Activated T-helper 2 cell treated with anti-CD3 and anti-CD28 coated beads, Interferon-gamma antibody, Interleukin-2, Interleukin-4, amounts not matched to agents 10 μg/mL and 5 μg/mL and 100 μg/mL, durations not matched to agents 14 hours and 24 hours and 36 hours (primary cell): Measurements from ENCODE around the gene SNX33. TPM values are rescaled to one million over a fixed set of nuclear protein-coding genes. Genes with fewer than 3 reads are reported as not detected.

Experiments used
- DNase-seq: peaks from one replicate; pipeline ENCODE4 v3.0.0; 2021; ENCODE audit warnings: low spot score
- H3K27ac Mint-ChIP-seq: one replicate; pipeline ENCODE4 v1.8.0; 2021; ENCODE audit warnings: mixed read lengths
- H3K27me3 Mint-ChIP-seq: one replicate; pipeline ENCODE4 v1.8.0; 2021; ENCODE audit warnings: low read depth, mixed read lengths
- H3K36me3 Mint-ChIP-seq: one replicate; pipeline ENCODE4 v1.8.0; 2021; ENCODE audit warnings: low read depth, mixed read lengths
- H3K4me1 Mint-ChIP-seq: one replicate; pipeline ENCODE4 v1.8.0; 2021; ENCODE audit warnings: low read depth, mixed read lengths
- H3K4me3 Mint-ChIP-seq: one replicate; pipeline ENCODE4 v1.8.0; 2021; ENCODE audit warnings: low read depth, mild to moderate bottlenecking, moderate library complexity, mixed read lengths
- H3K9me3 Mint-ChIP-seq: one replicate; pipeline ENCODE4 v1.8.0; 2021; ENCODE audit warnings: mixed read lengths
- intact Hi-C: fragments of 100-400 bp; cut with micrococcal nuclease; formaldehyde crosslinking; loops from one replicate; pipeline ENCODE4 v1.15.1; 2023
- total RNA-seq: library from RNA; stranded (reverse); gene quantifications from 2 replicates; pipeline ENCODE4 v1.2.3, GENCODE V29; 2022

The SNX33 gene
- total RNA-seq, 1 donor from 2014 or later, result 6.8 TPM

- intact Hi-C loops, result loop anchor here (10.0 kb wide), 1 partner anchor 258 kb away; the partner anchor contains the start of gene FBXO22
- Mint-ChIP-seq H3K9me3 (no peaks in the 10 kb centered on the region), H3K4me1 (peaks cover 25% of the 10 kb centered on the region), H3K36me3 (no peaks in the 10 kb centered on the region), H3K4me3 (peak overlapping the region; percentile 87), H3K27me3 (peaks cover 4% of the 10 kb centered on the region), H3K27ac (peak overlapping the region; percentile 47)
- DNase-seq, result no peak
Measured at GRCh38 chr15:75646944-75647364, 758 bp upstream of the SNX33 start.

- Mint-ChIP-seq H3K9me3 (no peaks in the 10 kb centered on the region), H3K4me1 (peaks cover 23% of the 10 kb centered on the region), H3K4me3 (peak overlapping the region; percentile 81), H3K36me3 (no peaks in the 10 kb centered on the region), H3K27me3 (peaks cover 2% of the 10 kb centered on the region), H3K27ac (peak overlapping the region; percentile 40)
- DNase-seq, result no peak
- intact Hi-C loops, result loop anchor here (10.0 kb wide), 1 partner anchor 256 kb away; the partner anchor contains the start of gene FBXO22
Measured at GRCh38 chr15:75648156-75649000, 666 bp downstream of the SNX33 start.

GRCh38 chr15:75649045-75649761, 1.5 kb downstream of the SNX33 start:
- H3K9me3 Mint-ChIP-seq, result no peaks in the 10 kb centered on the region
- DNase-seq, result no peak
- no peak overlapping the region for H3K27ac Mint-ChIP-seq
- peaks cover 2% of the 10 kb centered on the region for H3K27me3 Mint-ChIP-seq
- intact Hi-C loops, result loop anchor here (10.0 kb wide), 1 partner anchor 256 kb away; the partner anchor contains the start of gene FBXO22
- peak overlapping the region; percentile 81 for H3K4me3 Mint-ChIP-seq
- peaks cover 23% of the 10 kb centered on the region for H3K4me1 Mint-ChIP-seq
- H3K36me3 Mint-ChIP-seq, result no peaks in the 10 kb centered on the region

GRCh38 chr15:75649848-75650247, 2.1 kb downstream of the SNX33 start:
- Mint-ChIP-seq H3K9me3 (no peaks in the 10 kb centered on the region), H3K27ac (no peak overlapping the region), H3K36me3 (no peaks in the 10 kb centered on the region), H3K4me3 (peak overlapping the region; percentile 37), H3K4me1 (peaks cover 22% of the 10 kb centered on the region), H3K27me3 (peaks cover 2% of the 10 kb centered on the region)
- DNase-seq, result no peak
- intact Hi-C loops, result loop anchor here (10.0 kb wide), 1 partner anchor 255 kb away; the partner anchor contains the start of gene FBXO22

- intact Hi-C loops, result no loop called here
- H3K4me3 Mint-ChIP-seq, result peak overlapping the region; percentile 30
- H3K36me3 Mint-ChIP-seq, result no peaks in the 10 kb centered on the region
- peaks cover 22% of the 10 kb centered on the region for H3K4me1 Mint-ChIP-seq
- H3K27me3 Mint-ChIP-seq, result peaks cover 2% of the 10 kb centered on the region
- DNase-seq, result no peak
- peak overlapping the region; percentile 30 for H3K27ac Mint-ChIP-seq
- H3K9me3 Mint-ChIP-seq, result no peaks in the 10 kb centered on the region
Measured at GRCh38 chr15:75650908-75651809, 3.4 kb downstream of the SNX33 start.

- H3K36me3 Mint-ChIP-seq, result no peaks in the 10 kb centered on the region
- peaks cover 17% of the 10 kb centered on the region for H3K4me1 Mint-ChIP-seq
- no peak for DNase-seq
- H3K27me3 Mint-ChIP-seq, result no peaks in the 10 kb centered on the region
- peak overlapping the region; percentile 52 for H3K4me3 Mint-ChIP-seq
- no peaks in the 10 kb centered on the region for H3K9me3 Mint-ChIP-seq
- peak overlapping the region; percentile 57 for H3K27ac Mint-ChIP-seq
- intact Hi-C loops, result no loop called here
Measured at GRCh38 chr15:75651810-75652543, 4.3 kb downstream of the SNX33 start.

GRCh38 chr15:75653347-75653913, 5.7 kb downstream of the SNX33 start:
- no peaks in the 10 kb centered on the region for H3K36me3 Mint-ChIP-seq
- H3K27me3 Mint-ChIP-seq, result no peaks in the 10 kb centered on the region
- intact Hi-C loops, result no loop called here
- H3K27ac Mint-ChIP-seq, result no peak overlapping the region
- no peak overlapping the region for H3K4me3 Mint-ChIP-seq
- H3K9me3 Mint-ChIP-seq, result no peaks in the 10 kb centered on the region
- peaks cover 15% of the 10 kb centered on the region for H3K4me1 Mint-ChIP-seq
- no peak for DNase-seq

GRCh38 chr15:75654201-75654907, 6.6 kb downstream of the SNX33 start:
- no peak for DNase-seq
- no peak overlapping the region for H3K27ac Mint-ChIP-seq
- intact Hi-C loops, result no loop called here
- H3K4me1 Mint-ChIP-seq, result peaks cover 15% of the 10 kb centered on the region
- H3K36me3 Mint-ChIP-seq, result no peaks in the 10 kb centered on the region
- no peak overlapping the region for H3K4me3 Mint-ChIP-seq
- no peaks in the 10 kb centered on the region for H3K9me3 Mint-ChIP-seq
- no peaks in the 10 kb centered on the region for H3K27me3 Mint-ChIP-seq

- H3K4me1 Mint-ChIP-seq, result peaks cover 9% of the 10 kb centered on the region
- no peak overlapping the region for H3K27ac Mint-ChIP-seq
- no peak overlapping the region for H3K4me3 Mint-ChIP-seq
- no peaks in the 10 kb centered on the region for H3K9me3 Mint-ChIP-seq
- no peaks in the 10 kb centered on the region for H3K27me3 Mint-ChIP-seq
- H3K36me3 Mint-ChIP-seq, result no peaks in the 10 kb centered on the region
- intact Hi-C loops, result no loop called here
- no peak for DNase-seq
Measured at GRCh38 chr15:75655931-75656330, 8.2 kb downstream of the SNX33 start.

- Mint-ChIP-seq H3K4me1 (peaks cover 5% of the 10 kb centered on the region), H3K27ac (no peak overlapping the region), H3K9me3 (no peaks in the 10 kb centered on the region), H3K27me3 (no peaks in the 10 kb centered on the region), H3K4me3 (no peak overlapping the region), H3K36me3 (no peaks in the 10 kb centered on the region)
- intact Hi-C loops, result no loop called here
- no peak for DNase-seq
Measured at GRCh38 chr15:75656331-75656730, 8.6 kb downstream of the SNX33 start.

GRCh38 chr15:75656813-75657212, 9.1 kb downstream of the SNX33 start:
- no peak for DNase-seq
- Mint-ChIP-seq H3K4me1 (peaks cover 3% of the 10 kb centered on the region), H3K27ac (no peak overlapping the region), H3K27me3 (no peaks in the 10 kb centered on the region), H3K4me3 (no peak overlapping the region), H3K9me3 (no peaks in the 10 kb centered on the region), H3K36me3 (no peaks in the 10 kb centered on the region)
- intact Hi-C loops, result no loop called here
